Stimulated activated CD4-positive, alpha-beta T cell treated with anti-CD3 and anti-CD28 coated beads, Interleukin-15, amount 100 ng/mL, for 24 hours (primary cell): Measurements from ENCODE around the gene TNIP1.
A peak's percentile ranks its signal among the peaks of the same experiment; 100 is the strongest.

Experiments
- DNase-seq: peaks from one replicate; pipeline ENCODE4 v3.0.0-alpha.2; 2020

TNIP1 gene

DNA sequence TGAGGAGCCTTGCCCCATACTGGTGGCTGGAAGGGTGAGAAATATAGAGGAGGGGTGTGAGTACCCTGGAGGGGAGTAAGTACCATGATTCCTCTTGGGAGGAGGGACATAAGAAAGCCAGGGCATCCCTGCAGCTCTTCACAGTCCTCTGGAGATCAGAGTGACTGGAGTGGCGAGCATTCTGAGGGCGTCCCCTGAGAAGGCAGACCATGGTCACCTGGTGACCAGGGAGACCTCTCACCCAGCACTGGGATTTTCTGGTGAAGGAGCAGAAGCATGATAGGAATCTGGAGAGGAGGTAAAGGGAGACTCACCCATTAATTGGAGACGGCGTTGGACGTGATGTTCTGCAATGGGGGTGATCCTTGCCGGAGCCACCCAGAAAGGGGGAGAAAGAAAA, 88.1 kb downstream of the TNIP1 start:
- no peak for DNase-seq

DNA sequence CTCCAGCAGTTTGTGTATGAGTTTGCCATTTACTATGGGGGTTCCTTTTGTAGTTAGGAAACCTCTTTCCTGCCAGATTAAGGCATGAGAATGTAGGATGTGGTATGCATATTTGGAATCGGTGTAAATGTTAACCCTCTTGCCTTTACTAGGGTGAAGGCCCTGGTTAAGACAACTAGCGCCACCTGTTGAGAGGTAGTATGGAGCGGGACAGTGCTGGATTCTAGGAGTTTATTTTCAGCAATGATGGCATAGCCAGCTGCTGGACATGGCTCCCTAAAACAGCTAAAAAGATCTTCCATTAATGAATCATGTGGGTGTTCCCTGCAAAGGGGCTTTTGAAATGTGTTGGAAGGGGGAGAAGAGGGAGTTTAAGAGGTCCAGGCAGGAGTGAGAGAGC, 91.1 kb downstream of the TNIP1 start:
- DNase-seq, result peak; percentile 22

DNA sequence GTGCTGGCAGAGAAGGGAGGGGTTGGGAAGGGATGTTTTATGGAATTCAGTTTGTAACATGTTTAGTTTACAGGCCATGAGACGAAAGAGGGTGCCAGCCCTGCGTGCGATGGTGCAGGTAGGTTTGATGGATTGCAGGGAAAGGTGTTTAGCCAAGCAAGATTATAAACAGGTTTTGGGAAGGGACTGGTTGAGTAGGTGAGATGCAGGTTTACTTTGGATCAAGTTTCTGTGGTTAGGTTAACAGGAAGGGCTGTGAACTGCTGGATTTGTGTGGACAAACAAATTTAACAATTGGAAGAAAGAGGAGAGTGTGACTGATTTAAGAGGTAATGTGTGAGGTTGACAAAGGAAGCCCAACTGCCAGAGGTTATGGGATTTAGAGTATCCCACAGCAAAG, 93.1 kb downstream of the TNIP1 start:
- DNase-seq, result no peak
